ENCODE results near the gene UROD. TPM values are rescaled to one million over a fixed set of nuclear protein-coding genes. Genes with fewer than 3 reads are reported as not detected.

The UROD gene
- total and polyA plus RNA-seq, 2 donors = 75.4 to 97.6 TPM

GRCh38 chr1:45013551-45014209, 1.6 kb downstream of the UROD start:
- Histone ChIP-seq H3K36me3 (ENCODE audit: insufficient read depth) (no peaks in the 10 kb centered on the region), H3K27ac (ENCODE audit: low read depth) (no peak overlapping the region), H3K4me3 (ENCODE audit: low read depth, low read length) (no peak overlapping the region), H3K4me1 (ENCODE audit: insufficient read depth) (peaks cover 3% of the 10 kb centered on the region)
- DNase-seq (ENCODE audit: extremely low spot score) = no peak
- WGBS = 84% methylated on average over 12 of the region's 12 CpGs

- WGBS = 30% methylated on average over 6 of the region's 6 CpGs
Measured at GRCh38 chr1:45014321-45015028, 2.4 kb downstream of the UROD start.

GRCh38 chr1:45015683-45016082, 3.6 kb downstream of the UROD start:
- DNase-seq (ENCODE audit: extremely low spot score) = no peak
- Histone ChIP-seq H3K27ac (ENCODE audit: low read depth) (no peak overlapping the region), H3K4me1 (ENCODE audit: insufficient read depth) (no peaks in the 10 kb centered on the region), H3K4me3 (ENCODE audit: low read depth, low read length) (no peak overlapping the region), H3K36me3 (ENCODE audit: insufficient read depth) (no peaks in the 10 kb centered on the region)
- WGBS = 76% methylated on average over 2 of the region's 2 CpGs

More at GRCh38 chr1:45014321-45015028, 2.4 kb downstream of the UROD start:
- no peak overlapping the region for H3K27ac ChIP-seq (ENCODE audit: low read depth)
- DNase-seq (ENCODE audit: extremely low spot score) = peak; percentile 57
- no peak overlapping the region for H3K4me3 ChIP-seq (ENCODE audit: low read depth, low read length)
- H3K36me3 ChIP-seq (ENCODE audit: insufficient read depth) = no peaks in the 10 kb centered on the region
- peaks cover 3% of the 10 kb centered on the region for H3K4me1 ChIP-seq (ENCODE audit: insufficient read depth)

GRCh38 chr1:45016090-45016697, 4.1 kb downstream of the UROD start:
- Histone ChIP-seq H3K4me3 (ENCODE audit: low read depth, low read length) (no peak overlapping the region), H3K36me3 (ENCODE audit: insufficient read depth) (no peaks in the 10 kb centered on the region), H3K4me1 (ENCODE audit: insufficient read depth) (no peaks in the 10 kb centered on the region), H3K27ac (ENCODE audit: low read depth) (no peak overlapping the region)
- 76% methylated on average over 2 of the region's 2 CpGs for WGBS
- no peak for DNase-seq (ENCODE audit: extremely low spot score)

- H3K36me3 ChIP-seq (ENCODE audit: insufficient read depth) = no peaks in the 10 kb centered on the region
- WGBS = 63% methylated on average over 6 of the region's 6 CpGs
- H3K27ac ChIP-seq (ENCODE audit: low read depth) = no peak overlapping the region
- H3K4me3 ChIP-seq (ENCODE audit: low read depth, low read length) = no peak overlapping the region
- no peak for DNase-seq (ENCODE audit: extremely low spot score)
- no peaks in the 10 kb centered on the region for H3K4me1 ChIP-seq (ENCODE audit: insufficient read depth)
Measured at GRCh38 chr1:45016767-45017166, 4.7 kb downstream of the UROD start.

GRCh38 chr1:45018599-45019230, 6.7 kb downstream of the UROD start:
- 57% methylated on average over 16 of the region's 16 CpGs for WGBS
- Histone ChIP-seq H3K4me3 (ENCODE audit: low read depth, low read length) (no peak overlapping the region), H3K4me1 (ENCODE audit: insufficient read depth) (no peaks in the 10 kb centered on the region), H3K27ac (ENCODE audit: low read depth) (no peak overlapping the region), H3K36me3 (ENCODE audit: insufficient read depth) (no peaks in the 10 kb centered on the region)
- DNase-seq (ENCODE audit: extremely low spot score) = no peak

GRCh38 chr1:45023663-45024062, 11.6 kb downstream of the UROD start:
- H3K27ac ChIP-seq (ENCODE audit: low read depth) = no peak overlapping the region
- no peak for DNase-seq (ENCODE audit: extremely low spot score)
- WGBS = 97% methylated on average over 1 of the region's 1 CpG
- H3K4me1 ChIP-seq (ENCODE audit: insufficient read depth) = no peaks in the 10 kb centered on the region
- no peak overlapping the region for H3K4me3 ChIP-seq (ENCODE audit: low read depth, low read length)
- no peaks in the 10 kb centered on the region for H3K36me3 ChIP-seq (ENCODE audit: insufficient read depth)

- H3K27ac ChIP-seq (ENCODE audit: low read depth) = no peak overlapping the region
- no peak overlapping the region for H3K4me3 ChIP-seq (ENCODE audit: low read depth, low read length)
- H3K36me3 ChIP-seq (ENCODE audit: insufficient read depth) = no peaks in the 10 kb centered on the region
- DNase-seq (ENCODE audit: extremely low spot score) = no peak
- 95% methylated on average over 1 of the region's 1 CpG for WGBS
- H3K4me1 ChIP-seq (ENCODE audit: insufficient read depth) = no peaks in the 10 kb centered on the region
Measured at GRCh38 chr1:45026446-45026845, 14.4 kb downstream of the UROD start.

- Histone ChIP-seq H3K27ac (ENCODE audit: low read depth) (no peak overlapping the region), H3K4me3 (ENCODE audit: low read depth, low read length) (no peak overlapping the region), H3K4me1 (ENCODE audit: insufficient read depth) (peaks cover 1% of the 10 kb centered on the region), H3K36me3 (ENCODE audit: insufficient read depth) (no peaks in the 10 kb centered on the region)
- no peak for DNase-seq (ENCODE audit: extremely low spot score)
- 81% methylated on average over 2 of the region's 2 CpGs for WGBS
Measured at GRCh38 chr1:45032837-45033236, 20.8 kb downstream of the UROD start.

GRCh38 chr1:45033356-45033755, 21.3 kb downstream of the UROD start:
- H3K27ac ChIP-seq (ENCODE audit: low read depth) = no peak overlapping the region
- 98% methylated on average over 1 of the region's 1 CpG for WGBS
- H3K4me1 ChIP-seq (ENCODE audit: insufficient read depth) = peaks cover 1% of the 10 kb centered on the region
- H3K36me3 ChIP-seq (ENCODE audit: insufficient read depth) = no peaks in the 10 kb centered on the region
- no peak overlapping the region for H3K4me3 ChIP-seq (ENCODE audit: low read depth, low read length)
- no peak for DNase-seq (ENCODE audit: extremely low spot score)

GRCh38 chr1:45035631-45036301, 23.7 kb downstream of the UROD start:
- Histone ChIP-seq H3K4me3 (ENCODE audit: low read depth, low read length) (no peak overlapping the region), H3K27ac (ENCODE audit: low read depth) (no peak overlapping the region), H3K36me3 (ENCODE audit: insufficient read depth) (no peaks in the 10 kb centered on the region), H3K4me1 (ENCODE audit: insufficient read depth) (peaks cover 1% of the 10 kb centered on the region)
- no peak for DNase-seq (ENCODE audit: extremely low spot score)
- 69% methylated on average over 7 of the region's 7 CpGs for WGBS

GRCh38 chr1:45037456-45037855, 25.4 kb downstream of the UROD start:
- Histone ChIP-seq H3K27ac (ENCODE audit: low read depth) (no peak overlapping the region), H3K36me3 (ENCODE audit: insufficient read depth) (peaks cover under 1% of the 10 kb centered on the region), H3K4me3 (ENCODE audit: low read depth, low read length) (no peak overlapping the region), H3K4me1 (ENCODE audit: insufficient read depth) (peaks cover 1% of the 10 kb centered on the region)
- DNase-seq (ENCODE audit: extremely low spot score) = no peak

- Histone ChIP-seq H3K36me3 (ENCODE audit: insufficient read depth) (peaks cover 3% of the 10 kb centered on the region), H3K27ac (ENCODE audit: low read depth) (no peak overlapping the region), H3K4me3 (ENCODE audit: low read depth, low read length) (no peak overlapping the region), H3K4me1 (ENCODE audit: insufficient read depth) (peaks cover 1% of the 10 kb centered on the region)
- WGBS = 94% methylated on average over 2 of the region's 2 CpGs
- DNase-seq (ENCODE audit: extremely low spot score) = no peak
Measured at GRCh38 chr1:45038240-45038639, 26.2 kb downstream of the UROD start.
